ENCODE measurements around the gene NELFCD.

GRCh38 chr20:58932170-58932569 lies 48.9 kb upstream of the NELFCD start:
- TF ChIP-seq CTCF (IDR thresholded peaks at IDR 0.05; ENCODE audit: insufficient read depth, low read depth, low read length): no peak
- no peak for TF ChIP-seq EZH2 (IDR thresholded peaks at IDR 0.05; ENCODE audit: insufficient read depth, low read length)

Measured in astrocyte (in vitro differentiated cells and primary cell).